HT1080 (cell line): Measurements from ENCODE around the gene NAP1L1. TPM values are rescaled to one million over a fixed set of nuclear protein-coding genes. Genes with fewer than 3 reads are reported as not detected.

ENCODE experiments used
- DNase-seq: peaks from one replicate; pipeline ENCODE4 v3.0.0-alpha.2; 2015; ENCODE audit warnings: low read depth
- total RNA-seq: library from RNA; depleted of rRNA; stranded (reverse); fragments of >200 nt; shearing (Covaris generic); gene quantifications from 2 replicates; pipeline ENCODE4 v1.2.3, GENCODE V29; 2014

Gene NAP1L1
- total RNA-seq, 1 experiment from 2014 or later = 444 TPM

DNA sequence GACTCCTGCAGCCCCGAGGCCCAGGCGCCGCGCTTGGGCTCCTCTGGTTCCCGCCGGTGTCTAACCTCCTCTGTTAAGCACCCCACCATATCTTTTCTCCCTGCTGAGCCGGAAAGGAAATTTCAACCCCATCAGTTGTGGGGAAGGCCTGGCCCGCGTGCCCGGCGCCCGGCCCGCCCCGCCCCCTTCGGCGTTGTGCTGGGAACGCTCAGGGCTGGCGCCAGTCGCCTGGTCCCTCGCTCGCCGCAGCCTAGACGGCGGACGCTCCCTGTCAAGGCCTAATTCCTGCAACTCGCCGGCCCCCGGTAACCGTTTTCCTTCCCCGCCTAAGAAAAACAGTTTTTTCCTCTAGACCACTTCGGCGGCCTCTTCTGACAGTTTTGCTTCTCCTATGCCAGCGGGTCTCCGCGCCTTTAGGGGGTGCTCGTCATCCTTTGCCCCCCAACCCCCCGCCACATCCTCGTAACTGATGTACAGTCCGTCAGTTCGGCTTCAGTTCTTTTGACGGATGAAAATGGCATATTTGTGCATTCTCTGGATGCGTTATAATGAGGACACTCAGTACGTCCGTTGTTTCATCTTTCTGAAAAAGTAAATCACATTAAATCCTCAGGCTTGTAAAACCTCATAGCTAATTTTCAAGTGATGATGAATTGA, 506 bp upstream of the NAP1L1 start:
- DNase-seq = no peak

DNA sequence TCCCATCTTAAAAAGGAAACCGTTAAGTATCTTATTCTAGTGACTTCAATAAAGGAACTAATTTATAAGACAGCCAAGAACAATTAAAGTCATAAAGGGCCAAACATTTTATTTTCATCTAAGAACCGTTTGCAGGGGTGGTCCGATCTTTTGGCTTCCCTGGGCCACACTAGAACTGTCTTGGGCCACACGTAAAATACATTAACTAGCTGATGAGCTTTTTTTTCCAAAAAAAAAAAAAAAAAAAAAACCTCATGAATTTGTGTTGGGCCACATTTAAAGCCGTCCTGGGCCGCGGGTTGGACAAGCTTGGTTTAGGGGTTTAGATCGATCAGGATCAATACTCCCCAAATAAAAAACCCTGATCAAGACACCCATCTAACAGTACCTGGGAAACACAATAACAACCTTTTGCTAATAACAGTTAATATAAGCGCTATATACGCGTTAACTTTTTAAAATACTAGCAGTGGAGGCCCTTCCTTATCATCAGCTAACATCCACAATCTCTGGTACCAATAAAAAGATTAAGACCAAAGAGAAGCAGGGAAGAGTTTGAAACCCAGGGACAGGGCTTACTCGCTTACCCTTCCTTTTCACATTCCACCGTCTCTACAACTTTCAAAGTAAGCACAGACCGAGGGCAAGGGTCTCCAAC, 1.1 kb downstream of the NAP1L1 start:
- no peak for DNase-seq

DNA sequence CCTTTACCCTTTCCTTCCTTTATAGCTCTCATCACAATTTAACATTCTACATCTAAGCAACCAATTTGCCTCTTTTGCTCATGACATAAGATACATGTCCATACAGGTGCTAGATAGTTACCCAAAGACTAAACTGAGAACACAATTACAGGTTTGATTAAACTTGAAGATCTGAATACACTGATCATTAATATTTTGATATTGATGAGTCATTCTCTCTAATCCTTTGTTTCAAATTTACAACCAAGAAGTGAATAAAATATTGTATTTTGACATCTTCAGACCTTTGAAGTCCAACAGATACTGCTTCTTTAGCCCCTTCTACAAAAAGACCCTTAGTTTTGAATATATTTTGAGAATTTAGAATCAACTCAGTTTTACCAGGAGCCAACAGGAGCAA, 2.6 kb downstream of the NAP1L1 start:
- no peak for DNase-seq

DNA sequence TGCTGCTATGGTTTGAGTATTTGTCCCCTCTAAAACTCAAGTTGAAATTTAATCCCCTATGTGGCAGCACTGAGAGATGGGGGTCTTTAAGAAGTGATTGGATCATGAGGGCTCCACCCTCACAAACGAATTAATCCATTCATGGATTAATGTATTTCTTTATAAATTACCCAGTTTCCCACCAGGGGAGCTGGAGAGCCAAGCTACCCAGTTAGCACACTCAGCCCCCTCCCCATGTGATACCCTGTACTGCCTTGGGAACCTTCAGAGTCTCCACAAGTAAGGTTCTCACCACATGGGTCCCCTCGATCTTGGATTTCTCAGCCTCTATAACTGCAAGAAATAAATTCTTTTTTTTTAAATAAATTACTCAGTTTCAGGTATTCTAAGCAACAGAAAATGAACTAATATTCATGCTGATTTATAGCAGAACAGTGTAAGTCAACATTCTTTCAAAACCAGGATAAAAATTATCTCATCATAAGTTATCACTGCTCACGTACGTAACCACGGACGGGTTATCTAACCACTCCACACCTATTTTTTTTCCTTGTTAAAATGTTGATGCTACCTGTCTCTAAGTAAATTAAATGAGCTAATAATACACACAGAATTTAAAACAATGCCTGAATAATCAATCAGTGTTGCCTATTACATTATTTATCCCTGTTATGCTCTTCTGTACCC, 3.6 kb downstream of the NAP1L1 start:
- DNase-seq = peak; percentile 24

DNA sequence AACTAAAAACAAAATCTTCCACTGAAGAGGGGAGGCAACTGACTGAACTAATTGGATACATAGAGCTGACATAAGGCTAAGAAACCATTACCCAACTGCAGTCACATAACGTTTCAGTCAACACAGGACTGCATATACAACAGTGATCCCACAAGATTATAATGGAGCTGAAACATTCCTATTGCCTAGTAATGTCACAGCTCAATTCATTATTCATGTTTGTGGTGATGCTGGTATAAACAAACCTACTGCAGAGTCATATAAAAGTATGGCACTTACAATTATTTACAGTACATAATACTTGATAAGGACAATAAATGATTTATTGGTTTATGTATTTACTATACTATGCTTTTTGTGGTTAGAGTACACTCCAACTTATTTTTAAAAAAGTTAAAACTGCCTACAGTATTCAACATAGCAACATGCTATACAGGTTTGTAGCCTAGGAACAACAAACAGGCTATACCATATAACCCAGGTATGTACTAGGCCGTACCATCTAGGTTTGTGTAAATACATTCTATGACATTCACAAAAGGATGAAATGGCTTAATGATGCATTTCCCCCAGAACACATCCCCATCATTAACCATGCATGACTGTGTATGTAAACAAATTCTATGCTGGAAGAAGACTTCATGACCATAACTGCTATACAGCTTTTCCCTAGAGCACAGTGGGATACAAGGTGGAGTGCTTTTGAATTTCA, 4.3 kb downstream of the NAP1L1 start:
- DNase-seq = no peak

DNA sequence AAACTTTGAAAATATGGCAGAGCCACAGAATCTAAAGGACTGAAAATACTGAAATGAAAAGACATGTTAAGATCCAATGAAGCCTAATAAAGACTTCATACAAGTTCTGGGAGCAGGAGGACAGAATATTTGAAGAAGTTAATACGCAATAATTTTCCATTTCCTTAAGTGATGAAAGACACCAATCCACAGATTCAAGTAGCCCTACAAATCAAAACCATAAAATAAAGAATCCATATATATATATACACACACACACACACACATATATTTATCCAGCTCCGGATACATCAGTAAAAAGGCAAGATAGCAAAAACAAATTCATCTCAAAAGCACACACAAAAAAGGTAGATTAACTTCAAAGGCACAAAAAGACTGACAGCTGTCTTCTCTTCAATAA, 5.7 kb downstream of the NAP1L1 start:
- no peak for DNase-seq

DNA sequence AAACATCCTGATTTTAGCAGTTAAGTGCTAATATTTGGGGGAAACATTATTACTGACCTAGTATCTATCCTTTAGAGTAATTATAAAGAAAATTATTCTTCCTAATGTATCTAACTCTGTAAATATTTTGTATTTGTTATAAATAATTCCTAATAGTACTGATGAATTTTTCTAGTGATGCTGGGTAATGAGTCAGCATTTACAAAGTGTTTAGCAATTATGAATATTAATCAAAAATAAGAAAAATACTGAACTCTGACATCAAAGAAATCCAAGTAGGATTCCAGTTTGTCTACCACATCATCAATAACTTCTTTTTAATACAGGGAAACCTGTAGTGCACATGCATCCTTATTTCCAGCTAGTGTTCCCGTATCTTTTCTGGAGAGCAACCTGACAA, 9.0 kb downstream of the NAP1L1 start:
- DNase-seq = no peak

DNA sequence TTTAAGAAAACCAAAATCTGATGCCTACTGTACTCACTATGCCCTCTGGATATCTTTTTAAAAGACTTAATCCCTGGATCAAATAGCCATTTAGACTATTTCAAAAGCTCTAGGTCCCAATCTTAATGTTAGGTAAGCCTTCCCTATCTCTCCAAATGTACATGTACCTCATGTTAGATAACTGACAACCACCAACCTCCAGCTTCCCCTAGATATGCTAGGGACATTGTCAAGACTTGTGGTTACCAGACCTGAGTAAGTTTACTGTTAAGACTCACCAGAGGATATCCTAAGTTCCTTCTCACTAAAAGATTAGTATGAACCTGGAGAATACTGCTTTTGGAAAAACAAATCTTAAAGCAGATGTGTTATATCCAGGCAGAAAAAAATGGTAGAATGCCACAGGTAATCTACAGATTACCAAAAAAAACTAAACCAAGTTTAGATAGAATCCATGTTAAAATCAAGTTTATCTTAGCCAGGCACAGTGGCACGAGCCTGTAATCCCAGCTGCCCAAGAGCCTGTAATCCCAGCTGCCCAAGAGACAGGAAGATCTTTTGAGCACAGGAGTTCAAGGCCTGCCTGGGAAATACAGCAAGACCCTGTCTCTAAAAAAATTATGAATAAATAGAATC, 9.7 kb downstream of the NAP1L1 start:
- no peak for DNase-seq

DNA sequence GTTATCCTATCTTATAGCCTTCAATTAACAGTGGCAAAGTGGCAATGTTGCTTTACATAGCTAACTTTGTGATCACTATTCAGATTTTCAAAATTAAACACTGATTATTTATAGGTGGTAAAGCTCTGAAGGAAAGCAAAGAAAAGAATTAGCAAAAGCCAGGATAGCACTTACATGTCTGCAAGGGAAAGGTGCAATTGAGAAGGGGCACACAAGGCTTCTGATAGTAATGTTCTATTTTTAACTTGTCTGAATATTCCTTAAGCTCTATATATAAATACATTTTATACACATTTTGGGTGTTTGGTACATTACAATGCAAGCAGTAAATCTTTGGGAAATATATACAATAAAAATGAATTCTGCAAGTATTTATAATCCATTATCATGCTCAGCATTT, 10.9 kb downstream of the NAP1L1 start:
- DNase-seq = no peak

DNA sequence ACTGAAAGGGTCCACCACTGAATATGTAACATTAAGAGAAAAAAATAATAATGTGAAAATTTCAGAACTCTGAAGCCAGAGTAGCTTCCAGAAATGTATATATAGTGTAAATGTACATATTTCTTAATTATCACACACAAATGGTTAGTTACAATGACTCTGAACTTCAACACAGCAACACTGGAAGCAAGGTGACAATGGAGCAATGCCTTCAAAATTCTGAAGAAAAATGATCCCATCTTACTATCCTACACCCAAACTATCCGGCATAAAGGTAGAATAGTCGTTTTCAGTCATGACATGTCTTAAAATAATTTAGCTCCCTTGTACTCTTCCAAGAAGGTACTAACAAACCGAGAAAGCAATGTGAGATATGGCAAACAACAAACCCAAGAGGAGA, 11.9 kb downstream of the NAP1L1 start:
- DNase-seq = no peak

DNA sequence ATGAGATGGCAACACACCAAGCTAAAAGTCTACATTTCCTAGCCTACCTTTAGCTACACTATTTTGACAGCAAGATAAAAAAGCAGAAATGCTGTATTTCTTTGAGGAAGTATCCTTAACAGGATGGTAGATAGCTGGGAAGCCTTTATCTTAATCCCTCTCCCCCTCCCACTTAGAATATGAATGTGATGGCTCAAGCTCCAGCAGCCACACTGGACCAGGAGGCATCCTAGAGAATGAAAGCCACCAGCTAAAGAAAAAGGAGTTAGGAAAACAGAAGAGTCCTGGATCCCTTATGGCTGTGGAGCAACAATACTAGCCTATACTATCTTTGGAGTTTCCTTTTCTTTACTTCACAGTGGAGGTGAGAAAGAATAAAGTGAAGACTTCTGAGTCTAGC, 15.1 kb downstream of the NAP1L1 start:
- DNase-seq = no peak

DNA sequence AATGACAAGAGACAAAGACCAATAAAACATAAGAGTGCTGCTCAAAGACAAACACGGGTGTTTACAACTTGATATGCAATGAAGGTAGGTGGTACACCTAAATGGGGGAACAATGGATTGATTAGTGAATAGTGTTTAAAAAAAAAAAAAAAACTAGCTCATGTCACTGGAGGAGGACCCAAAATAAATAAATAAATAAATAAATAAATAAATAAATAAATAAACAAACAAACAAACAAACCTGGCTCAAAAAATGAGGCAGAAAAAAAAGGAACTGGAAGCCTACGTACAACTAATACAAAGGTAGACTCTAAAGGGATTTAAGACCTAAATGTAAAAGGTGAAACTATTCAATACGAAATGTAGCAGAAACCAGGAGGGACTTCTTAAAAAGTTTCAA, 18.6 kb downstream of the NAP1L1 start:
- no peak for DNase-seq

DNA sequence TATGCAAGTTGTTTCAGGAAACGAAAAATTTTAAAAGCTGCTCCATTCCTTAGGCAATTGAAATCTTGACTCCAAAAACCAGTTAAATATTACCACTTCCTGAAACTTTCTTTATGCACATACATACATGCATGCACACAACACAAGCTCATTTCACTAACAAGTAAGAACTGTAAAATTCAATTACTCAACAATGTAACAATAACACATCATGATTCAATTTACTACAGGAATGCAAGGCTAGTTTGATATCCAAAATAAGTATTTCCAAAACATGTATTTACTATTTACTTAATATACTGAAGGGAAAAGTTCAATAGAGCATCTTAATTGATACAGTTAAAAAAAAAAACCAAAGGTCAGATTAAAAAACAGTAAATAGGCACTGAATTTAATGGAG, 19.6 kb downstream of the NAP1L1 start:
- DNase-seq = no peak

DNA sequence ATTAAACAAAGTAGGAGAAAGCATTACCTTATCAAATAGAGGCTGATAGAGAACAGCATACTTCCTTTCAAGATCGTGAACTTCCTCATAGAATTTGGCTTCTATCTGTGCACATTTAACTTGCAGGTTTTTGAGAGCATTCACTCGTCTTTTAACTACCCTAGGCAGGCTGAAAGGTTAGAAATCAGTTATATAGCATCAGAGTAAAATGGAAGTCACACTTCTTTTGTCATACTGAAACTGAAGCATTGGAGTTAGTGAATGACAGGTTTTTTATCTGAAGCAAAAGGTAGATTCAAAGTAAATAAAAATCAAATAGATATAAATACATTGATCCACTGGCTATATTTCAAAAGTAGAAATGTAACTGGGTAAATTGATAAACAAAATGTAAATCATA, 24.4 kb downstream of the NAP1L1 start:
- no peak for DNase-seq

DNA sequence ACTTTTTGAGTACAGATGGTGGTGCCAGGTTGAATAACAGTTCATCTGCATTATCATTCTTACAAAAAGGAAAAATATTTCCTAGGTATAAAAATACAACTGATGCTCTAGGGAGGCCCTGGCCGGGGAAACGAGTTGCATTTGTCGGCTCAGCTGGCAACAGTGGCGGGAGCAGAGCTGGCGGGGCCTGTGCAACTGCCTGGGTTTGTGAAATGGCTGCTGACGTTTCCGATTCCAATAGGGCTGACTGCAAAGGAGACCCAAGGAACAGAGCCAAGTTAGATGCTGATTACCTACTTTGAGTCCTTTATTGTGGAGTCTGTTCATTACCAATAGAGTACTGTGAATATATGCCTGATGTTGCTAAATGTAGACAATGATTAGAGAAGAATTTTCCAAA, 27.2 kb downstream of the NAP1L1 start:
- no peak for DNase-seq

DNA sequence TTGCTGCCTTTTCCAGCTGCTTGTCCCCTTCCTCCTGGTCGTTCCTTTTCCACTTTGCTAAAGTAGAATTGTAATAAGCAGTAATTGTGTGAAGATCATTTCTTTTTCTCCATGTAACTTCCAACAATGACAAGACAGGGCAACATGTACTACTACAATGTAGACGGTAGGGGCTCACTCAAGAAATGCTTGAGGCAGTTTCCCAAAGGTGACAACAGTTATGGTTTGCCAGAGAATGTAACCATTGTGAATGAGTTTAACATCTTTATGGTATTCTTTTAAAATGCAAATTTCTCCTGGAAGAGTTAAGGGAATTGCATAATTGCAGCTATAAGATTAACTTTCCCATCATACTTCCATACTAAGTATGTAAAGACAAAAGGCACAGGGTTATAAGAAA, 29.1 kb downstream of the NAP1L1 start:
- DNase-seq = no peak

DNA sequence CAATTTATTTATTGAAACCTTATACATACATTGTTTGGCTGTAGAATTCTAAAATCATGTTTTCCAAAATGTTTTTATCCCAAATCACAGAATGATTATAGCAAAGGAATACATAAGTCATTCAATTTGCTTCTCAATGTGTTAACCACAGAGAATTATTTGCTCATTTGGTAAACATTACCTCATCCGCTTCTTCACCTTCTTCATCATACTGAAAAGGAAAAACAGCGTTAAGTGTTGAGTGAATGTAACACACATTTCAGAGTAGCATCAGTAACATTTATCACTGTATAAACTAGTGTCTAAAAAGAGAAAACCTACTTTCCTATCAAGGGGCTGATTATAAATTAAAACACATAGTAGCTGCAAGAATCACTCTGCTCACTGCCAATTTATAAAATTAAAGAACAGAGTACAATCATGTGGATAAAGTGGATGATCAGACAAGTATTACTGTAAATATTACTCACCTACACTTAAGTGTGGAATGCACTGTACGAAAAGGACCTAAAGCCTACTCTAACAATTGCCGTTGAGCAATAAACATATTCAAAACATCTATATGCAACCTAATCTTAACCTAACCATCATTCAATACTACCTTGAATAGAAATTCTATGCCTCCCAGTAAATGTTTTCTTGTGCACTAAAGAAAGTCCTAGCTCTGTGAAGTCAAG, 34.8 kb downstream of the NAP1L1 start:
- no peak for DNase-seq

DNA sequence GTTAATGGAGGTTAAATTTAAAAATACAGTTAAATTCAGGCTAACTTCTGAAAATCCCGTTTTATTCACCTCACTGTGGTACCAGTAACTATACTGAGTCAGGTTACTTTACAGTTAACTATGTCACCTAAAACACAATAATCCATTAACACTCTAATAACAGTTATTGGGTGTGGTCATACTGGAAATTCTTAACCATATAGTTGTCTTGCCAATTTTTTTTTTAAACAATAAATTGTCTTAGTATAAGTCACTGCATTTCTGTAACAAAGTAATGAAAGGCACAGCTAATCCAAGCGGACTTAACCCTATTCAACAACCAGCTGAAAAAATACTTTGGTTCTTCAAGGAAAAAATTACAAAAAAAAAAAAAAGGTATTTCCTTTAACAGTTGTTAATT, 36.7 kb downstream of the NAP1L1 start:
- DNase-seq = no peak

DNA sequence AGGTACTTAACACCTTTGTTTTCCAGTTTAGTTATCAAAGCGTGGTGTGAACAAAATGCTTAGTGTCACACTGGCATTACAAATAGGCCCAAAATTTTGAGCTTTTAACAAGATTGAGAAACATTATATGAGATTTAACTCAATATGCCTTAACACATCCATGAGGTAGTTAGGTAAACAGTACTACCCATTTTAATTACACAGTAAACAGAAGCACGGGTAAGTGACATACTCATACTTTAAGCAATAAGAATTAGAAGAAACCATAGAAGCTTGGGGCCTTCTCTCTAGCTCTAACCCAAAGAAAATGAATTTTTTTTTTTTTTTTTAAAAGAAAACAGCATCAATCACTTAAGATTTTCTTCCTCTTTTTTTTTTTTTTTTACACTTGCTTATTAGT, 37.4 kb downstream of the NAP1L1 start:
- DNase-seq = no peak

DNA sequence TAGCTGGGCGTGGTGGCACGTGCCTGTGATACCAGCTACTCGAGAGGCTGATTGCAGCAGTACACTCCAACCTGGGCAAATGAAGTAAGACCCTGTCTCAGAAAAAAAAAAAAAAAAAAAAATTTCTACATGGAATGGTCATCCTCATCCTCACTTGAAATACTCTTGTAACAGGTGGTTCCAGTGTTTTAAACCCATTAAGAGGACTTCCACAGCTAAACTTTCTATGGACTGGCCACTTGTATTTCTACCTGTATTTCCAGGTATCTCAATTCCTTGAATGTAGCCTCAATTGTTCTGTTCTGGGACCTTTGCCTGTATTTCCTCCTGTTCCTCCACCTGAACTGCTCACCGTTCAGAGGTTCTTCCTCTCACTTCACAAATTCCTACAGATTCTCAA, 41.1 kb downstream of the NAP1L1 start:
- DNase-seq = no peak

DNA sequence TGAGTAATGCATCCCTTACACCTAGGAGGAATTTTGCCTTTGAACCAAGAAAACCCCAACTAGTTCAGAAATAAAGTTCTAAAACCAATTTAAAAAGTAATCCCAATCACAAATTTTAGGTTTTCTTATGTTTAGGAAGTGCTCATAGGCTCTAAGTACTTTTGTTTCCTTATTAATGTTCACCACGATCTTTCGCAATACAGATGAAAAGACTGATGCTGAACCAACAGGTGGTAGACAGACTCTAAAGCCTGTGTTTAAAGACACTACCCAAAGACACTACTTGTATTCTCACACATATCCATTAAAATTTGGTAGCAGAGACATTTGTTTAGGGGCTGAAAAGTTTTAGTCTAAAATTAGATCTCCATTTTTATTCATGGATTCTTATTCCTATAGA, 42.3 kb downstream of the NAP1L1 start:
- no peak for DNase-seq
